MCF 10A (cell line): ENCODE measurements around the gene PARP8. TPM values are rescaled to one million over a fixed set of nuclear protein-coding genes. Genes with fewer than 3 reads are reported as not detected.

Experiments
- BruUV-seq: library from RNA; stranded (reverse); fragments of 400-500 nt; replicated peaks from 2 replicates; lab custom pipeline; 2021; lab: Mats Ljungman, UMichigan
- CTCF ChIA-PET: fragments of 300-600 bp; sonication (Branson Sonifier 250); formaldehyde crosslinking; extraction: SDS; loops from one replicate; lab custom pipeline; 2021; ENCODE audit warnings: antibody characterized with exemption, inconsistent platforms; lab: Yijun Ruan, JAX
- POLR2A ChIA-PET: fragments of 300-600, 350-650 bp; sonication (Branson Sonifier 250); formaldehyde crosslinking; extraction: SDS; loops from one replicate; lab custom pipeline; 2020; ENCODE audit warnings: antibody characterized with exemption, inconsistent platforms; lab: Yijun Ruan, JAX
- DNase-seq: peaks from one replicate; pipeline ENCODE4 v3.0.0-alpha.2; 2018; ENCODE audit not compliant: unreplicated experiment
- H3K27ac Mint-ChIP-seq: one replicate; pipeline ENCODE4 v1.8.0; 2022; ENCODE audit warnings: mild to moderate bottlenecking, low read depth, mixed read lengths; ENCODE audit not compliant: unreplicated experiment
- H3K27me3 Mint-ChIP-seq: one replicate; pipeline ENCODE4 v1.8.0; 2022; ENCODE audit warnings: mixed read lengths; ENCODE audit not compliant: insufficient read depth, unreplicated experiment
- H3K36me3 Mint-ChIP-seq: one replicate; pipeline ENCODE4 v1.8.0; 2022; ENCODE audit warnings: mild to moderate bottlenecking, moderate library complexity, mixed read lengths; ENCODE audit not compliant: insufficient read depth, unreplicated experiment
- H3K4me1 Mint-ChIP-seq: one replicate; pipeline ENCODE4 v1.8.0; 2022; ENCODE audit warnings: mixed read lengths; ENCODE audit not compliant: insufficient read depth, unreplicated experiment
- H3K4me3 Mint-ChIP-seq: one replicate; pipeline ENCODE4 v1.8.0; 2022; ENCODE audit warnings: mild to moderate bottlenecking, moderate library complexity, mixed read lengths; ENCODE audit not compliant: unreplicated experiment
- H3K9me3 Mint-ChIP-seq: one replicate; pipeline ENCODE4 v1.8.0; 2022; ENCODE audit warnings: mixed read lengths; ENCODE audit not compliant: unreplicated experiment
- CTCF ChIP-seq: fragments of 200-600 bp; IDR thresholded peaks from one replicate; pipeline ENCODE4 v1.8.0; 2022; ENCODE audit warnings: antibody characterized with exemption, mild to moderate bottlenecking; ENCODE audit not compliant: unreplicated experiment
- intact Hi-C: fragments of 100-400 bp; cut with micrococcal nuclease; formaldehyde crosslinking; loops from 2 replicates; pipeline ENCODE4 v1.14.1; 2022
- total RNA-seq: library from RNA; stranded (reverse); gene quantifications from 2 replicates; pipeline ENCODE4 v1.2.3, GENCODE V29; 2022

Gene PARP8
- total RNA-seq, 1 experiment from 2014 or later: 31.2 TPM

GRCh38 chr5:50792843-50793242 is 126.4 kb downstream of the PARP8 start:
- no peak overlapping the region for H3K4me3 Mint-ChIP-seq
- intact Hi-C loops: no loop called here

GRCh38 chr5:50794812-50795211 is 128.4 kb downstream of the PARP8 start:
- POLR2A ChIA-PET: interaction anchor here (0.5 kb wide), 1 partner anchor 138 kb away, joined by 5 read pairs; no protein-coding TSS in a partner anchor
- Mint-ChIP-seq H3K9me3 (no peaks in the 10 kb centered on the region), H3K36me3 (peaks cover 24% of the 10 kb centered on the region), H3K4me1 (no peaks in the 10 kb centered on the region), H3K27ac (no peak overlapping the region), H3K27me3 (no peaks in the 10 kb centered on the region), H3K4me3 (no peak overlapping the region)
- DNase-seq: no peak
- TSS peak; percentile 34 for BruUV-seq
- CTCF ChIA-PET: no interaction called here
- intact Hi-C loops: no loop called here
- no peak for TF ChIP-seq CTCF

More at GRCh38 chr5:50792843-50793242, 126.4 kb downstream of the PARP8 start:
- ChIA-PET CTCF (no interaction called here), POLR2A (no interaction called here)
- H3K27me3 Mint-ChIP-seq: no peaks in the 10 kb centered on the region
- DNase-seq: no peak
- no peak overlapping the region for H3K27ac Mint-ChIP-seq
- H3K9me3 Mint-ChIP-seq: no peaks in the 10 kb centered on the region
- no TSS peak for BruUV-seq
- TF ChIP-seq CTCF: no peak
- H3K4me1 Mint-ChIP-seq: no peaks in the 10 kb centered on the region
- H3K36me3 Mint-ChIP-seq: peaks cover 26% of the 10 kb centered on the region

GRCh38 chr5:50798002-50798401 is 131.6 kb downstream of the PARP8 start:
- no peak for DNase-seq
- no peak for TF ChIP-seq CTCF
- H3K27ac Mint-ChIP-seq: no peak overlapping the region
- H3K9me3 Mint-ChIP-seq: peaks cover 3% of the 10 kb centered on the region
- BruUV-seq: no TSS peak
- CTCF ChIA-PET: interaction anchor here (0.6 to 0.7 kb wide), 2 partner anchors 140 to 476 kb away, joined by 4 to 6 read pairs; no protein-coding TSS in a partner anchor
- intact Hi-C loops: no loop called here
- H3K27me3 Mint-ChIP-seq: no peaks in the 10 kb centered on the region
- H3K36me3 Mint-ChIP-seq: peaks cover 6% of the 10 kb centered on the region
- H3K4me3 Mint-ChIP-seq: no peak overlapping the region
- POLR2A ChIA-PET: no interaction called here
- H3K4me1 Mint-ChIP-seq: no peaks in the 10 kb centered on the region

GRCh38 chr5:50799596-50799995 is 133.2 kb downstream of the PARP8 start:
- POLR2A ChIA-PET: no interaction called here
- DNase-seq: no peak
- Mint-ChIP-seq H3K27ac (no peak overlapping the region), H3K4me3 (no peak overlapping the region), H3K9me3 (peaks cover 11% of the 10 kb centered on the region), H3K27me3 (no peaks in the 10 kb centered on the region), H3K4me1 (no peaks in the 10 kb centered on the region), H3K36me3 (peaks cover 12% of the 10 kb centered on the region)
- CTCF ChIA-PET: no interaction called here
- no peak for TF ChIP-seq CTCF
- intact Hi-C loops: no loop called here
- BruUV-seq: no TSS peak
